Activated naive CD8-positive, alpha-beta T cell treated with anti-CD3 and anti-CD28 coated beads, Interleukin-2, amount 50 U/mL, for 16 hours (primary cell): Measurements from ENCODE around the gene ARF3.

Experiments used
- DNase-seq: peaks from one replicate; pipeline ENCODE4 v3.0.0-alpha.2; 2020; ENCODE audit warnings: low read depth, low spot score

The ARF3 gene

GRCh38 chr12:48957141-48958048 lies at the start of gene ARF3:
ARF3 (minus strand) TSS chr12:48957487; CDS start chr12:48941095, 16,392 bp downstream.
- peak; percentile 73 for DNase-seq

GRCh38 chr12:49000346-49000745 lies 43.1 kb upstream of the ARF3 start:
- DNase-seq: no peak

DNA sequence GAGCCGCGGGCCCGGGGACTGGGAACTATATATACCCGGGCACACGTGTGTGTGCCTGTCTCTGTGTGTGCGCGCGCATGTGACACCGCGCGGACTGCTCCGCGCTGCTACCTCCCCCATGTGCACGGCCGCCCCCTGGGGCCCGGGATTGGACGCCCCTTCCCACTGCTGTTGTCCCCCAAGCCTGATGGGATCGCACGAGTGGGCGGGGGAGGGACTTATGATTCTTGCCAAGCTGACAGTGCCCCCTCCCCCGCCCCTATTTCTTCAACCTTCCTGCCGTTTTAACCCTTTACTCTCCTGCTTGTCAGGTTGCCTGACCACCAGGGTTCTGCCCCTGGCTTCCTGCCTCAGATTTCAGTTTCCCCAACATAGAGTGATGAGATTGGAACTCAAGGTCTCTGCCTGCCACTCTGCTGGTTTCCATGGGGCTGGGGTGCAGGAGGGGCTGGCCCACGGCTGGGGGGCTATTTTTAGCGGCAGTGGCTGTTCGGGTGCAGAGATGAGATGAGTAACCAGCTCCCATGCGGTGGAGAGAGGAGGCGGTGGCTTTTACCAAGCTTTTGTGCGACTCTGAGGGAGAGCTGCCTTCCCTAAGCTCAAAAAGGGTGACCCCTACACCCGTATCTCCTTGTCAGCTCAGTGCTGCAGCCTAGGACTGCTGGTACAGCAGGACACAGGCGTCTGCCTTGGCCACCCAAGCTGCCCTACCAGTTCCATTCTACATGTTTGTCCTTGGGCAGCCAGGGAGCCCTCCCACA lies 42.3 kb upstream of the ARF3 start, which contains the start of gene DDN:
TSS of gene DDN (minus strand) at position 5 of the 761 bp plus-strand sequence. CDS start 88 bp downstream, outside the sequence.
- DNase-seq: no peak

DNA sequence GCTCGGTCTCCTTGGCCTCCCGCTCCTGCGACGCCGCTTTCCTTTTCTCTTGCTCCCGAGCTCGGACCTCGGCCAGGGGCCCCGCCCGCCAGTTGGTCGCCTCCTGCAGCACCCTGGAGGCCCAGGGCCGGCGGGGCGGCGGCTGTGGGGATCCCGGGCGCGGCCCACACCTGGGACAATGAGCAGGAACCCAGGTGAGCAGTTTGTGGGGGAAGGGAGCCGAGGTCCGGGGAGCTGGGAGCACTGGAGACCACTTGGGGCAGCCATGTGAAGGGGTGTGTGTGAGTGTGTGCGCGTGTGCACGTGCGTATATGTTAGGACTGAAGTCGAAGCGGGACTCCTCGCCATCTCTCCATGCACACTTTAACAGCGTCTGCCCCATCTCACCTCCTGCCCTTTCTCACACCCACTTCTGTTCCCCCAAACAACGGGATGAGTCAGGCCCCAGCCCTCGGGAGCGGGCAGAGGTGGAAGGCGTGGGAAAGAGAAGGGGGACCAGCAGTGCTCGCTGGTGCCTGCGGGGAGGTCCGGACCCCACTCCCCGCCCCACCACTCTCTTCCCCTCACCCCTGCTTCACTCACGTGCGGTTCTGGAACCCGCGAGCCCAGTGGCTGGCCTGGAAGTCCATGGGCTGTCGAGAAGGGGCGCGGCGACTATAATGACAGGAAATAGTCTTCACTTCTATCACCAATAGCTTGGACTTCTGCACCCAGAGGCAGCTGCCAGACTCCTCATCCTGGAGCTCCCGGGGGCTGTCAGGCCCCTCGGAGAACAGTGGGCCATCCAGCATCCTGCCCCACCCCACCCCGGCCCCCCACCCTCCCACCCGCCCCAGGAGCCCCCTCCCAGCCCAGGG lies 41.4 kb upstream of the ARF3 start:
- DNase-seq: no peak

GRCh38 chr12:48997719-48998496 lies 40.6 kb upstream of the ARF3 start:
- DNase-seq: no peak

DNA sequence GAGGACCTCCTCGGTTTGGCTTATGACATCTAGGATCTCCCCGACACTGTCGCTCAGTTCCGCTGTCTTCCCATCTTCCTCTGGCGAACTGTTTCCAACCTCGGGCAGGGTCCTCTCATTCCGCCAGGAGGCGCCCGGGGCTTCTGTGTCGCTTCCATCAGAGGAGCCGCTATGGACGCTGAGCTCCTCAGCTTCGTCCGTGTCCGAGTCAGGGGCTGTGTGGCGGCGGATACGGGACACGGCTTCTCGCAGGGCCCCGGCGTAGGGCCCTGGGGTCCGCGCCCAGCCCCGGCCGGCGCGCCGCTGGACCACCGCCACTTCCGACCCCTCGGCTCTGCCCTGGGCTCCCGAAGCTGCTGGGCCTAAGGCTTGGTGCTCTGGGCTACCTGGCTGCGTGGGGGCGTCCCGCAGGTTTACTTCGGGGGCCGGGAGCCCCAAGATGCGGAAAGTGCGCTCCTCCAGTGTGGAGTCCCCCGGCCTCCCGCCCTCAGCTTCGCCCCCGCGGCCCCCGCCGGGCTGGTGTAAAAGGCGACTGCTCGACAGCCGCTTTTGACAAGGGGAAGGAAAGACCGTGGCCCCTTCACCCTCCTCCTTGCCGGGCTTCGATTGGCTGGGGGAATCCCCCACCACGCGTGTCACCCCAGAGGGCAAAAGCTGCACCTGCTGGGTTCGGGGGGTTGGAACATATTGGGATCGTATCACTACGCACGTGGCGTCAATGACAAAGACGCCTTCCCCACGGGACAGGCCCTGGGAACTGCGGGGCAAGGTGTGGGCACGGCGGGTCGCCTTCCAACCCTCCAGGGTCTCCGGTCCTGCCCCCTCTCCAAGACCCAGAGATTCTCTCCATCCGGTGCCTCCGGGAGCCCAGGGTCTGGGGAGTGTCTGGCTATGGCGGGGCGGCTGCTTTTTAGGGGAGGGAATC lies 39.8 kb upstream of the ARF3 start:
- no peak for DNase-seq

DNA sequence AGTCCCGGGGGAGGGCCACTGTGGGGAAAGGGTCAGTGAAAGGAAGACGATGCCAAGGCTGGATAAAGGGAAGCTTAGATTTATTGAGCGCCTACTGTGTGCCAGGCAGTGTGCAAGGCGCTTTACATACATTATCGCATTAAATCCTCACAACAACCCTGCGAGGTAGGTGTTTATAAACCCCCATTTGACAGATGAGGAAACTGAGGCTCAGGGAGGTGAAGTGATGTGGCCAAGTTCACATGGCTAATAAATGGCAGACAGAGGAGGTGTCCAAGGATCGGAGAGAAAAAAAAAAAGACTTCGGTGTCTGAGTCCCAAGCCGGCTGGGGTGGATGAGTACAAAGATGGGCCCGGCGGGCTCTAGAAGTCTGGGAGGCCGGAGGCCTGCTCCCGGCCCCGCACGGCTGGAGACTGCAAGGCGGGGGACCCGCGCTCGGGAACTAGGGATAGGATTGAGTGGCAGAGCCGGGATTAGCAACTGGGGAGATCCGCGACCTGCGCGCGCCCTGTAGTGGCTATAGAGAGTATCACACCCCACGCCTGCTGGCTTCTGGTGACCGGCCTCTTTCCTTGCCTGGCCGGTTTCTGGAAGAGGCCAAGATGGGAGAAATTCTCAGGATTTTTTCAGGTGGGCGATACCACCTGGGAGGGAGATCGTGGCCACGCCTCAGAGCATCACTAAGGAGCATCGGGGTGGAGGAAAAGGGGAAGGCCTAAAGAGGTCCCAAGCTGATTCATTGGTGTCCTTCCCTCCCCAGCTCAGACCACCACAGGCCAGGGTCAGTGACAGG lies 38.0 kb upstream of the ARF3 start:
- DNase-seq: no peak

GRCh38 chr12:48994224-48995085 lies 37.2 kb upstream of the ARF3 start:
- DNase-seq: no peak

DNA sequence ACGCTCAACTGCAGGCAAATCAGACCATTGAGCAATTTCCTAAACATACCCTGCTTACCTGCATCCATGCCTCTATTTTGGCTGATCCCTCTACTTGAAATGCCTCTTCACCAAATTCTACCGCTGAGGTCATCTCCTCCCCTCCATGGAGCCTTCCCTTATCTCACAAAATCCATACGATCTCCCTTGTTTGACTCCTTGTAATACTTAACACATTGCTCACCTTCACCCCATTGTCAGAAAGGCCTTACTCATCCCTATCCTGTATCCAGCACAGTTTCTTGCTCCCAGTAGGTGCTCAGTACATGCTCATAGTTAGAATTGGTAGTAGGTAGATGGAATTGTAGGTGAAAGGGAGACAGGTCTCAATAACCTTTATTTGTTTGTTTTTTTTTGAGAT lies 36.5 kb upstream of the ARF3 start:
- DNase-seq: no peak

DNA sequence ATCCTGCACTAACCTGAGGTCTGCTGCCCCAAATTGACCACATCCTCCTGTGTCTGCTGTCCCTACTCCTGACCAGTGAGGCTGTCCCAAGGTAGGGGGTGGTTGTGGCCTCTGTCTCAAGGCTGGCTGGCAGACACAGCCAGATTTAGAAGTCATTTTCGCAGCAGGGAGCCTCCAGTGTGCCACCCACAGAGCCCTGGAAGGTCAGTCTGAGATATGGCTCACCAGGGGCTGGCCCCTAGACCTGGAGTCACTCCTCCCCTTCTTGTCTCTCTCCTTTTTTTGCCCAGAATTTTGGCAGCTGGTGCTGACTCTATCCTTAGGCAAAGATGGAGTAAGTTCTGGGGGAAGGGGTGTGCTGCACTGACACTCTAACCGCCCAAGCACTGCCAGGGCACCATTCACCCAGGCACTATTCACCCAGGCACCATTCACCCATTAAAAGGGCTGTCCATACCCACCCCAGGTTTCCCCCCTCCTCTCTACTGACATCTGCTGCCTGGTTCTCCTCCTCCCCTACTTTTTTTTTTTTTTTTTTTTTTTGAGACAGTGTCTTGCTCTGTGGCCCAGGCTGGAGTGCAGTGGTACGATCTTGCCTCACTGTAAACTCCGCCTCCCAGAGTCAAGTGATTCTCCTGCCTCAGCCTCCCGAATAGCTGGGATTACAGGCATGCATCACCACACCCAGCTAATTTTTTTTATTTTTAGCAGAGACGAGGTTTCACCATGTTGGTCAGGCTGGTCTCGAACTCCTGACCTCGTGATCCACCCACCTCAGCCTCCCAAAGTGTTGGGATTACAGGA lies 34.2 kb upstream of the ARF3 start:
- no peak for DNase-seq

- no peak for DNase-seq
Measured at GRCh38 chr12:48990552-48990951, 33.3 kb upstream of the ARF3 start.

DNA sequence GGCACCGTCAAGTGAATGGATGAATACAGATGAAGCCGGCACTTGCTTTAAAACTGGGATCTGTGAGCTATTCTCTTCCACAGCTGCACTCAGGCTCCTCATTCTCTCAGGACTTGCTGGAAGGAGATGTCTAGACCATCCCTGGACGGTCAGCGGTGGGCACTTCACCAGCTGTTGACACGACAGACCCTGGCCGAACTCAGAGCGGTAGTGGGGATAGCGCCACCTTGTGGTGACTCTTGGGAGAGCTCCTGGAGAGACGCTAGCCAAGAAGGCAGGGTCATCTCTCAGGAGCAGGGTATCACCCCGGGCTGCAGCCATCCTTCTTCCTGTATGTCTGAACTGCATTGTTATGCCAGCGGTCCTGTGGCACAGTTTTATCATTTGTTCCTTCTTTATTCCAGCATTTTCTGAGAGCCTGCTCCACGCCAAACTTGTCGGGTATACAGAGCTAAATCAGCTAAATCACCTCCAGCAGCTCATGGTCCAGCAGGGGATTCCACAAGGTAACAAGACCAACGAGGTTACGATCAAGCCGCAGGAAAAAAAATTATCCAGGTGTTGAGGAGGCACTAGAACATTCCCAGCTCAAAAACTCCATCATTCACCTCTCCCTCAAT lies 30.9 kb upstream of the ARF3 start:
- no peak for DNase-seq

DNA sequence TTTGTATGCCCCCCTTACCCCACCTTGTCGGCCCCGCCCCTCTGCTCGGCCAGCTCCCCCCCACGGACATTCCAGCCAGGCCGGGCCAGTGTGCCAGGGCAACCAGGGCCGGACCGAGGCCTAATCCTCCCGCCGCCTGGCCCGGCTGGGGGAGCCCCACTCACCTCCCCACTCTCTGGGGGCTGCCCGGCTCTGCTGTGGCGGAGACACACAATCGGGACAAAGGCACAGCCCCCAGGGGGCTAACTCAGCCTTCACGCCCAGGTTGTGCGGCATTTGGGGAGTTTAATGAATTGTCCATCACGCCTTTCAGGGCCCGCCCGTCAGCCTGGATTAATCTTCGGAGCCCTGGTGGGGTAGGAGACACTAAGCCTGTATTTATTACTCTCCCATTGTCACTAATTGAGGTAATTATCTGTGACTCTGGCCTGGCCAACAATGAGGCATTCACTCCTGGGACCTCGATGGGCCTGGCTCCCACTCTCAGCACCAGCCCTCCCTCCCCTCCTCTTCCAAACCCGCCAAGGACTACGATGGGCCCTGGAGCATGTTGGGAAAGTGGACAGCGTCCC lies 29.5 kb upstream of the ARF3 start:
- no peak for DNase-seq

GRCh38 chr12:48985901-48986300 lies 28.6 kb upstream of the ARF3 start:
- no peak for DNase-seq

DNA sequence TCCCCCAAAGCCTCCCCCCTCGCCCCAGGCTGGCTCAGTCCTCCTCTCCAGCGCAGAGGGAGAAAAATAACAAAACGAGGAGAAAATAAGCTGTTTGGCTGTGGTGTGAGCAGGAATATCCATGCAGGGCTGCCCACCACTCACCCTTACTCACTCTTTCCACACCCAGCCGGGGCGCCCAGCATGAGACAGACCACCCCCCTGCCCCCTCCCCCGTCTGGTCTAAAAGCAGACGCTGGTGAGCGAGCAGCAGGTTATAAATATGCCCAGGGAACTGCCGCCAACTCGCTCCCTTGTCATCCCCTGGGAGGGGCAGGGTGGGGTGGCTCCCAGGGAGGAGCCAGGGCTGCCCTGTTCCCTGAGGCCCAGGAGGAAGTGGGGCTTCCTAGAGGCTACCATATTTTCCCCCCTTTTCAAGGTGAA lies 28.2 kb upstream of the ARF3 start:
- DNase-seq: no peak

- no peak for DNase-seq
Measured at GRCh38 chr12:48982397-48983080, 25.3 kb upstream of the ARF3 start.
